Central memory CD8-positive, alpha-beta T cell (primary cell): ENCODE results near the gene COL25A1.

Experiments used
- ATAC-seq: fragments of 150-1000 bp; cut with Tn5 transposase; replicated peaks from 2 replicates; pipeline ENCODE4 v1.10.0; 2022; ENCODE audit warnings: mild to moderate bottlenecking, moderate FRiP score, moderate number of reproducible peaks; ENCODE audit not compliant: poor library complexity, severe bottlenecking; ENCODE audit errors: extremely low read depth
- DNase-seq, 2 donors: peaks; one replicate each; pipeline ENCODE4 v3.0.0; 2021; ENCODE audit warnings: low spot score in 2 of 2
- H3K27ac Mint-ChIP-seq: one replicate; pipeline ENCODE4 v1.8.0; 2022; ENCODE audit warnings: low read depth, mild to moderate bottlenecking, moderate library complexity, mixed read lengths
- H3K27me3 Mint-ChIP-seq: one replicate; pipeline ENCODE4 v1.8.0; 2022; ENCODE audit warnings: mixed read lengths
- H3K36me3 Mint-ChIP-seq: one replicate; pipeline ENCODE4 v1.8.0; 2022; ENCODE audit warnings: mild to moderate bottlenecking, moderate library complexity, mixed read lengths; ENCODE audit not compliant: insufficient read depth
- H3K4me1 Mint-ChIP-seq: one replicate; pipeline ENCODE4 v1.8.0; 2022; ENCODE audit warnings: mixed read lengths
- H3K4me3 Mint-ChIP-seq: one replicate; pipeline ENCODE4 v1.8.0; 2022; ENCODE audit warnings: mild to moderate bottlenecking, moderate library complexity, mixed read lengths
- H3K9me3 Mint-ChIP-seq: one replicate; pipeline ENCODE4 v1.8.0; 2022; ENCODE audit warnings: mixed read lengths

COL25A1 gene

DNA sequence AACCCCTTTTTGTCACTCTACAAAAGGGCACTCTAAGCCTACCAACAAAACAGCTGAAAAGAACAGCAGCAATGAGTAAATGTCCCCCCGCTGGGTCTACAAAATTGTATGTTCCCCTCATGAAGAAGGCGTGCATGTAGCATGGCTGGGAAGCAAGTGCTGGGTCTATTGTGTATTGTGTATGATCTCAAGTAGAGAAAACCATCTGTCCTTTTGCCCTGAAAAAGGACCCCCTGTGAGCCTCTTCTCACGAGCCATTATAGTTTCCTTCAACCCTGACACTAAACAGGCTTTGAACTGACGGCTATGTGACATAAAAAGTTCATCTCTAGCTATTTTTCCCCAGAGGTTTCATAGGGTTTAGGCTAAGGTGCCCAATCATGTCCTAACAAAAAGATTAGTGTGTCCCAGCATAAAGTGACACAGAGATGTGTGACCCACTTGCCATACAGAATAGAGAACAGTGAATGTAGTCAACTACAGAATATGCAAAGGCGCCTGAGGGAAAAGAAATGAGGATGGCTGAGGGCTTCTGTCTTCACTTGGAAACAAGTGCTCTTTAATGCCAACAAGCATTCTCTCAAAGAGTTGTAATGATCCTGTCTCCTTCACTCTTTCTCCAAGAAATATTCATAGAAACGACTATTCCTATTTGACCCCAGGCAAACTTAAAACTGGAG is 27.3 kb downstream of the COL25A1 start:
- no peaks in the 10 kb centered on the region for H3K36me3 Mint-ChIP-seq
- H3K9me3 Mint-ChIP-seq = no peaks in the 10 kb centered on the region
- H3K4me3 Mint-ChIP-seq = no peak overlapping the region
- ATAC-seq (no peak), DNase-seq (no peak)
- no peaks in the 10 kb centered on the region for H3K4me1 Mint-ChIP-seq
- H3K27me3 Mint-ChIP-seq = peaks cover 39% of the 10 kb centered on the region
- no peak overlapping the region for H3K27ac Mint-ChIP-seq

DNA sequence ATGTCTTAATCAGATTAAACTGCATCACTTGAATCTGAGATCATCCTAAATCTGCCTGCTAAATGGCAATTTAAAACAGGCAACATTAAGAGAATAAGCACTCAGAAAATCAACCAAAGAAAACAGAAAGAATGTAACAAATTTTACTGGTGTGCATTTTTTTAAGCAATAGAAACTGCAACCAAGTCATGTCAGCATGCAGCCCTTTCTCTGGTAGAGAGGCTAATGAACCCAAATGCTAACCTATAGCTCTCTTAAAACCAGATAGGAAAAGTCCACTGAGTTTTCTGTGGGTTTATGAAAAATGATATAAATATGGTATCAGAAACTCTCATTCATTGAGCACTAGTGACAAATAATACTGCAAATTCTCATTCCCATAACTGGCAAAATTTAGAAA is 35.6 kb downstream of the COL25A1 start:
- no peaks in the 10 kb centered on the region for H3K4me1 Mint-ChIP-seq

DNA sequence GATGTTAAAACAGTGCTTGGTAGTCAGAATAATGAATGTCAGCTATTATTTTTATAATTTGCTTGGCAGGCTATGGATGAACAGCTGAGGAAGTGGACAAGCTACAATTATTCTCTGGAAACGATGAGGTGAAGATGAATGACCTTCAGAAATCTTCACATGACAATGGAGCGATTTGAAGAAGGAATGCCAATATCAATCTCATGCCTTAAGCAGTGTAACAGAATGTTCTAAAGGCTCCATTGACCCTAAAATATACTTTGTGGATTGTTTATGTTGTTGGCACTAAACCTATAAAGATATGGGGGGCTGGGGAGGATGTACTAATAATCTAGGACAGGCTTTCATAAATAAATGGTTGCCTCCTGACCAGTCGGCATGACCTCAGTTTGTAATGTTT is 36.2 kb downstream of the COL25A1 start:
- Mint-ChIP-seq H3K4me3 (no peak overlapping the region), H3K27ac (no peak overlapping the region)
- no peak for ATAC-seq

More for the DNA sequence above, 35.6 kb downstream of the COL25A1 start:
- ATAC-seq = no peak
- Mint-ChIP-seq H3K9me3 (no peaks in the 10 kb centered on the region), H3K4me3 (no peak overlapping the region), H3K27ac (no peak overlapping the region), H3K27me3 (peaks cover 15% of the 10 kb centered on the region), H3K36me3 (no peaks in the 10 kb centered on the region)
- no peak for DNase-seq

DNA sequence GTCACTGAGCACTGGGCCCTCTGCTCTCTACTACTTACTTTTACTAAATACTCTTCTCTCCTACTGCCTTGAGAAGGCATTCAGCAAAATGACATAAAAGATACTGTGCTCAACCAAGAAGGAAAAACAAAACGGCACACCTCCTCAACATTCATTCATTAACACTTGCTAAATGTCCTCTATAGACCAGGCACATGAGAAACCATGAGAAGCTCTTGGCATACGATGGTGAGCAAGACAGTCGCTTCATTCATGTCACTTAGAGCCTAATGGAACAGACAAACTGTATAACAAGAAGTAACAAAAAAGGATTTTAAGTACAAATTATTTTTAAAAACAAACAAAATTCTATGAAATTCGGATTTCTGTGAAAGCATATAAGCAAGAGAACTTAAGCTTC is 38.7 kb downstream of the COL25A1 start:
- H3K27me3 Mint-ChIP-seq = peaks cover 15% of the 10 kb centered on the region
- no peaks in the 10 kb centered on the region for H3K9me3 Mint-ChIP-seq
- H3K4me1 Mint-ChIP-seq = no peaks in the 10 kb centered on the region
- no peak overlapping the region for H3K4me3 Mint-ChIP-seq
- no peak for ATAC-seq
- no peak overlapping the region for H3K27ac Mint-ChIP-seq
- no peaks in the 10 kb centered on the region for H3K36me3 Mint-ChIP-seq
- DNase-seq = no peak

More for the DNA sequence above, 36.2 kb downstream of the COL25A1 start:
- Mint-ChIP-seq H3K27me3 (peaks cover 15% of the 10 kb centered on the region), H3K9me3 (no peaks in the 10 kb centered on the region), H3K36me3 (no peaks in the 10 kb centered on the region), H3K4me1 (no peaks in the 10 kb centered on the region)
- DNase-seq = no peak

DNA sequence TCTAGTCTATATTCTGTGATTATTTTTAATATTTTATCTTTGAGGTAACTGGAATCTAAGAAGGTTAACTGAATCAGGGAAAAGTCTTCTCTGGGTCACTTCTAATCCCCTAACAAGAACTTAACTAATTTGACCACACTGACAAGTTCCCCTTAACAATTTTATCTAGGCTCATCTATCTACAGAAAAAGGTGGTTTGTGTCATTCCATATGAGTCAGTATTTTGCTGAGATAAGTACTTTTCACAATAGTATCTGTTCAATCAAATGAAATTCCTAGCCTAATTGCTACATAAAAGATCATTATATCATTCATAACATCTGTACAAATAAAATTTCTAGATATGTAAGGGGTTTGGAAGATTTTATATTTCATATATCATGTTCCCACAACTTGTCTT is 45.6 kb downstream of the COL25A1 start:
- no peak overlapping the region for H3K4me3 Mint-ChIP-seq
- DNase-seq (no peak), ATAC-seq (no peak)
- H3K4me1 Mint-ChIP-seq = no peaks in the 10 kb centered on the region
- no peak overlapping the region for H3K27ac Mint-ChIP-seq
- peaks cover 37% of the 10 kb centered on the region for H3K27me3 Mint-ChIP-seq
- no peaks in the 10 kb centered on the region for H3K9me3 Mint-ChIP-seq
- H3K36me3 Mint-ChIP-seq = no peaks in the 10 kb centered on the region

DNA sequence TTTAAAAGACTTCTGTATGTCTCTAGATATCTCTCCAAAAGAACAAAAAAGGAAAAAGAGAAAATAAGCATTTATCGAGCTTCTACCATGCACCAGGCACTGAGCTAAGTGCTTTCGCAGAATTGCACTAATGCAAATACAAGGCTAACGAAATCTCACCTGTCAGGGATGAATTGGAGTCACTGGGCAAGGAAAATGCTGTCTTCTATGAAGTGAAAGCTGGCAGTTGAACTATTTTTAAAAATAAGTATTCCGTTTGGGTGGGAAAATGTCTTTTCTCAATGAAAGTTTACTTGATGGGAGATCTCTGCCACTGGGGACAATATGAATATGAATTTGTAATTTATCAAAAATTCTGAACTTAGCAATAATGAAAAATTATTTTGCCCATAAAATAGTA is 47.6 kb downstream of the COL25A1 start:
- Mint-ChIP-seq H3K27me3 (peaks cover 42% of the 10 kb centered on the region), H3K27ac (no peak overlapping the region), H3K4me1 (no peaks in the 10 kb centered on the region), H3K4me3 (no peak overlapping the region), H3K9me3 (no peaks in the 10 kb centered on the region), H3K36me3 (no peaks in the 10 kb centered on the region)
- no peak for DNase-seq
- ATAC-seq = no peak

DNA sequence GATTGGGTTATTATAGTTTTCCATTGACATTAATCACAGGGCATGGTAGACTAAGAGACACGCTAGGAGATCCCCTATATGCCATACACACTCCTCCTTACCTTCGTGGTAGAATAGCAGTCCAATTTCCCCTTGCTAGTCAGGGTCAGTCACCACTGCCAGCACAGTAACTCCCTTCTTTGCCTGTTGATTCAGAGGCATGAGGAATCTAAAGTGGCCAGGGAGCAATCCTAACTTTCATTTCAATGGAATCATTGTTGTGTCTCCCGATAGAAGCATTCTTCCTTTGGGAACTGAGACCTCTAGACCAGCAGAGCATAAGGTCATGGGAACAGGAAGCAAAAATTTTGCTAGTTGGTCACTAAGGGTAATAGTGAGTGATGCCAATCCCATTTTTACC is 51.1 kb downstream of the COL25A1 start:
- H3K27me3 Mint-ChIP-seq = peaks cover 32% of the 10 kb centered on the region
- DNase-seq (no peak), ATAC-seq (no peak)
- H3K9me3 Mint-ChIP-seq = no peaks in the 10 kb centered on the region
- H3K36me3 Mint-ChIP-seq = no peaks in the 10 kb centered on the region
- H3K4me1 Mint-ChIP-seq = no peaks in the 10 kb centered on the region
- no peak overlapping the region for H3K27ac Mint-ChIP-seq
- H3K4me3 Mint-ChIP-seq = no peak overlapping the region

DNA sequence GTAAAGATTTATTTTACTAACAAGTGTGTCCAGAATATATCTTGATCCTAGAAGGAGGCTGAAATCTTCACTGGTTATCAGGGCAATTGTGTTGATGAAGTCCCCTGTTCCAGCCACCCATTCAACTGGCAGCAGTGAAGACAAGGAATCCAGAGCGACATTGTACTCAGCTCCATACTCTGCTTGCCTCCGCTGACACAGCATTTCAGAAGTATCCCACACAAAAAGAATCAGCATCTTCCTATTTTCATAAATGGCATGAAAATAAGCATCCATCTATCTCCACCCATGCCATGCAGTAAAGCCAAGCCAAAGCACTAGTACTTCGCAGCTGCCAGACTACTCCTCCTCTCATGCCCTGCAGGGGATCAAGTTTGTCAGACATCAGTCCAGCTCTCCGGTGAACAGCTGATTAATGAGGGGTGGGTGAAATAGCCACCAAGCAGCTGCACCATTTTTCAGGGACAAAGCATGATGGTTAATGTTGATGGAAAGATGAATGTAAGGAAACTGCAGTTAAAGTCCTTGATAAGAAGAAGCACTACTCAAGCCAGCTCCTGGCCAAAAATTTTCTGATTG is 54.0 kb downstream of the COL25A1 start:
- no peaks in the 10 kb centered on the region for H3K4me1 Mint-ChIP-seq
- H3K4me3 Mint-ChIP-seq = no peak overlapping the region

DNA sequence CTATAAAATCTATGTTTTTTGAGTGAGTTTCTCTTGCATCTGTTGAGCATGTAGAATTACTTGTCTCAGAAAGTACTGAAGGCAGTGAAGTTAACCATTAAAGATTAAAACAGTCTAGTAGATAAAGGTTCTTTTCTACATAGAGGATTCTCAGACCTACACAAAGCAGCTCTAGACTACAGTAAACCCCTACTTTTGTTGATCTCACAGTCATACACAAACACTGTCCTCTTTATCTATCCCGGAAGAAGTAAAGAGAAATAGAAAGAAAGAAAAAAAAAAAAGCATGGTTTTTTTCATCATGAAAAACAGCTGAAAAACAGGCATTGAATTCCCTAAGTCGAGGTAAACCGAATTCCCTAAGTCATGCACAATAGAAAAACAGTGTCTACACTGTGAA is 58.6 kb downstream of the COL25A1 start:
- H3K36me3 Mint-ChIP-seq = no peaks in the 10 kb centered on the region
- H3K9me3 Mint-ChIP-seq = no peaks in the 10 kb centered on the region
- no peak overlapping the region for H3K4me3 Mint-ChIP-seq
- DNase-seq = no peak
- ATAC-seq = no peak
- H3K27ac Mint-ChIP-seq = no peak overlapping the region
- no peaks in the 10 kb centered on the region for H3K4me1 Mint-ChIP-seq
- H3K27me3 Mint-ChIP-seq = peaks cover 15% of the 10 kb centered on the region

More for the DNA sequence above, 54.0 kb downstream of the COL25A1 start:
- ATAC-seq (no peak), DNase-seq (no peak)
- H3K27me3 Mint-ChIP-seq = peaks cover 20% of the 10 kb centered on the region
- H3K9me3 Mint-ChIP-seq = no peaks in the 10 kb centered on the region
- no peak overlapping the region for H3K27ac Mint-ChIP-seq
- H3K36me3 Mint-ChIP-seq = no peaks in the 10 kb centered on the region

DNA sequence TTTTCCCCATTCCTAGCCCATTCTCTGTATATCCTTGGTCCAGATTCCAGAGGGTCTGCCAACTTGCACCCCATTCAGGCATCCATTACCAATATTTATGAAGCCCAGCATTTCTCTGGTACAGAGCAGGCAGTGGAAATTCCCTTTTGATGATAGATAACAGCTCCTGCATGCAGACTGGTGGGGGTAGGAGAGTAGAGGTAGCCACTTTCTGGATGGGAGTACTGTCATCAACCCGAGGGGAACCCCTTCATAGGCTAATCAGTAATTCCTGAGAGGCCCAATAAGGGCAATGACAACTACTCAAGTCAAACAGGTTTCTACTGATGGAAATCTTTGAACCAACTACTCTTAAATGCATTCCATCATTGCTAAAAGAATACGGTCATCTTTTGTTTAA is 63.7 kb downstream of the COL25A1 start:
- H3K27ac Mint-ChIP-seq = no peak overlapping the region
- H3K36me3 Mint-ChIP-seq = no peaks in the 10 kb centered on the region
- H3K4me1 Mint-ChIP-seq = no peaks in the 10 kb centered on the region
- H3K4me3 Mint-ChIP-seq = no peak overlapping the region
- no peak for ATAC-seq
- H3K27me3 Mint-ChIP-seq = peaks cover 15% of the 10 kb centered on the region
- DNase-seq = no peak
- H3K9me3 Mint-ChIP-seq = peaks cover 3% of the 10 kb centered on the region

DNA sequence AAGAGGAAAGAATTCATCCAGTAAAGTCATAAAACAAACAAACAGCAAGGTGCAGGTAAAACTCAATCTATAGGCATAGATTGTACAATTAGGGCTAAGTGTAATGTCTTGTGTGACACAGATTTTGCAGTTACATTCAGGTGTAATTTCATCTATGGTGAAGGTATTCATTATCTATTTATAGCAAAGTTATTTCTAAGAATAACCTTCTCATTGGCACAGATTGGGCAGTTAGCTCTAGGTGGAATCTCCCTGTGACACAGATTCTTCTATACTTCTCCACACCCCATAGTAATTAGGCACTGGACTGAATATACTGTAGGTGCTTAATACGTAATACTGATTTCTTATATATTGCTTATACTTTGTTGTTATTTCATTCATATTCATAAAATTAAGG is 66.8 kb downstream of the COL25A1 start:
- Mint-ChIP-seq H3K4me3 (no peak overlapping the region), H3K36me3 (no peaks in the 10 kb centered on the region), H3K4me1 (no peaks in the 10 kb centered on the region), H3K27me3 (no peaks in the 10 kb centered on the region), H3K27ac (no peak overlapping the region), H3K9me3 (peaks cover 3% of the 10 kb centered on the region)
- ATAC-seq = no peak
- DNase-seq = no peak

DNA sequence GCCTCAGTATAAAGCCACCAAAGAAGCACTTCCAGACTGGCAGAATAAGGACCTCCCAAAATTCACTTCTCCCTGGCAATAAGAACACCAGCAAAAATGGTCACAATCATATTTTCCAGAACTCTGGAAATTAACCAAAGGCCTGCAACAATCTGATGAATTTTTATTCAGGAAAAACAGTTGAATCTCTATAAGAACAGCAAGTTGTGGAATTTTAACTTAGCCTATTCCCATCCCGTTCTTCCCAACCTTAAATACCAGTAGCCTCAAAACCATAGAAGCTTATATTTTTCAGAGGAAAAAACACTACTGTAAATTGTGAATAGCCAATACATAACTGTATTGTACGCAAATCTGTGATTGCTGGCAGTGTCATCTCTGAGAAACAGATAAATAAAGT is 67.9 kb downstream of the COL25A1 start:
- H3K36me3 Mint-ChIP-seq = no peaks in the 10 kb centered on the region
- DNase-seq = no peak
- H3K4me1 Mint-ChIP-seq = no peaks in the 10 kb centered on the region
- H3K4me3 Mint-ChIP-seq = no peak overlapping the region
- peaks cover 4% of the 10 kb centered on the region for H3K27me3 Mint-ChIP-seq
- peaks cover 3% of the 10 kb centered on the region for H3K9me3 Mint-ChIP-seq
- H3K27ac Mint-ChIP-seq = no peak overlapping the region
- no peak for ATAC-seq

DNA sequence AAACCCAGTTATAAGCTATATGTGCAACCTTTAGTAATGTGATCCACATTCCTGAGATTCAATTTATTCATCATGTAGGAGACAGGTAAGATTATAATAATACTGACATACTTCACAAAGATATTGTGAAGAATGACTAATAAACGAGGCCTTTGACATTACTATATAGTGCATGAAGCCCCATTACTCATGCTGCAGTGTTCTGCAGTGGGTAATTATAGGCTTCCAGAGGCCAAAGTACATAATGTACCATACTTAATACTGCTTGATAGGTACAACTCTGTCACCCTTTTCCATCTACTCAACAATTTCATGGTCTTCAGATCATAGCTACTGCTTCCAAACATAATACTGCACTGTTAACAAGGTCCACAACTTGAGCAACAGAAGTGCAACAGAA is 68.9 kb downstream of the COL25A1 start:
- DNase-seq (no peak), ATAC-seq (no peak)
- Mint-ChIP-seq H3K27ac (no peak overlapping the region), H3K4me3 (no peak overlapping the region), H3K9me3 (peaks cover 3% of the 10 kb centered on the region), H3K4me1 (no peaks in the 10 kb centered on the region), H3K36me3 (no peaks in the 10 kb centered on the region), H3K27me3 (peaks cover 10% of the 10 kb centered on the region)
